ENCODE measurements around the gene NAV3. TPM values are rescaled to one million over a fixed set of nuclear protein-coding genes. Genes with fewer than 3 reads are reported as not detected.

The NAV3 gene
- total RNA-seq, 4 donors from 2014 or later = 4.6 to 10.7 (median 6.6) TPM

DNA sequence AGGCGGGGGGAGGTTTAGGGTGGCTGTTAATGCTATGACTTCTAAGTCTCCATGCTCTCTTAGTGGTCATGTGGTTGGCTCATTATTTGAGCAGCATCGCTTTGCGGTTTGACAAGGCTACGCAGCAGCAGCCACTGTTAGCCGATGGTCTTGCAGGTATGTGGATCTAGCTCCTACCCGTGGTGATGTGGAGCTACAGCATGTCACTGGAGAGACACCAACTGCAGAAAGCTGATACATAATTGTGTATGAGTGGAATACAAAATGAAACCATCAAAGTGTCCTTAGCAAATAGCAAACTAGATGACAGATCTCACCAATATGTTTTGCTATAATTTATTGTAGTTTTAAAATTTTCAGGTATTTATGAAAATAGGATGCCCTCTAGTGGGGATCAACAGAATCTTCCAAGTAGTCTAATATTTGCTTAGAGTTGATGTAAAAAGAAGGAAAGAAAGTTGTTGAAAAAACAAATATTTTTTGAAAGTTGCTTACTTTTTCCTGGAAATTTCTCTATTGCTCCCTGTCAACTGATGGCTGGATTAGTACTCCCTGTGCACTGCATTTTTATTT, 94.9 kb downstream of the NAV3 start:
- no peaks in the 10 kb centered on the region for H3K36me3 ChIP-seq
- H3K27ac ChIP-seq = no peak overlapping the region
- no peaks in the 10 kb centered on the region for H3K4me1 ChIP-seq
- H3K4me3 ChIP-seq = no peak overlapping the region
- 2 to 6% methylated on average over 4 to 6 of the region's 6 CpGs for WGBS, 2 donors (ENCODE audit: low coverage in 1 of 2)
- H3K9me3 ChIP-seq = no peaks in the 10 kb centered on the region
- peak; percentile 81 for ATAC-seq
- TF ChIP-seq EP300 (IDR thresholded peaks at IDR 0.05) = no peak
- peak; percentile 58 to 80 (median 74) for TF ChIP-seq CTCF (IDR thresholded peaks at IDR 0.05)
- peak; percentile 8 for TF ChIP-seq POLR2AphosphoS5 (IDR thresholded peaks at IDR 0.05)
- TF ChIP-seq POLR2A (IDR thresholded peaks at IDR 0.05) = no peak
- no peaks in the 10 kb centered on the region for H3K27me3 ChIP-seq

DNA sequence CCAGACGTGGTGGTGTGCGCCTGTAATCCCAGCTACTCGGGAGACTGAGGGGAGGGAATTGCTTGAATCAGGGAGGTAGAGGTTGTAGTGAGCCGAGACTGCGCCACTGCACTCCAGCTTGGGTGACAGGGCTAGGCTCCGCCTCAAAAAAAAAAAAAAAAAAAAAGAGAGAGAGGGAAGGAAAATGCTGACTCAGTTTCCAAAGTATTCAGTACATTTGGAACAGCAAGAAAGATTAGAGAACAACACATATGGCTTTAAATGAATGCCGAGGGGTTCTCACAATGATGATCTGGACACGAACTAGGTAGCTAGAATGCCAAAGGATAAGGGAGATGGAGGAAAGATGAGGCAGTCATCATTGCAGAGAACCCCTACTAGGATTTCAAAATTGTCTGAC, 97.4 kb downstream of the NAV3 start:
- TF ChIP-seq EP300 (IDR thresholded peaks at IDR 0.05) (no peak), CTCF (IDR thresholded peaks at IDR 0.05) (no peak), POLR2A (IDR thresholded peaks at IDR 0.05) (no peak), POLR2AphosphoS5 (IDR thresholded peaks at IDR 0.05) (no peak)
- no peak for ATAC-seq
- WGBS, 2 donors (ENCODE audit: low coverage in 1 of 2) = 93 to 97% methylated on average over 5 to 6 of the region's 8 CpGs

GRCh38 chr12:77932216-77932615, 101.5 kb downstream of the NAV3 start:
- no peak overlapping the region for H3K27ac ChIP-seq
- no peaks in the 10 kb centered on the region for H3K4me1 ChIP-seq
- WGBS, 2 donors (ENCODE audit: low coverage in 1 of 2) = 81 to 88% methylated on average over 2 of the region's 2 CpGs
- no peaks in the 10 kb centered on the region for H3K9me3 ChIP-seq
- no peak for ATAC-seq
- H3K36me3 ChIP-seq = no peaks in the 10 kb centered on the region
- no peak for TF ChIP-seq POLR2A (IDR thresholded peaks at IDR 0.05)
- TF ChIP-seq POLR2AphosphoS5 (IDR thresholded peaks at IDR 0.05) = no peak
- no peak for TF ChIP-seq CTCF (IDR thresholded peaks at IDR 0.05)
- no peak for TF ChIP-seq EP300 (IDR thresholded peaks at IDR 0.05)
- no peaks in the 10 kb centered on the region for H3K27me3 ChIP-seq
- no peak overlapping the region for H3K4me3 ChIP-seq

More for the DNA sequence above, 97.4 kb downstream of the NAV3 start:
- H3K9me3 ChIP-seq = no peaks in the 10 kb centered on the region
- no peaks in the 10 kb centered on the region for H3K27me3 ChIP-seq
- no peaks in the 10 kb centered on the region for H3K36me3 ChIP-seq
- no peaks in the 10 kb centered on the region for H3K4me1 ChIP-seq
- no peak overlapping the region for H3K27ac ChIP-seq
- H3K4me3 ChIP-seq = no peak overlapping the region

- H3K36me3 ChIP-seq = no peaks in the 10 kb centered on the region
- H3K27me3 ChIP-seq = no peaks in the 10 kb centered on the region
- no peak for TF ChIP-seq POLR2A (IDR thresholded peaks at IDR 0.05)
- TF ChIP-seq CTCF (IDR thresholded peaks at IDR 0.05) = no peak
- TF ChIP-seq EP300 (IDR thresholded peaks at IDR 0.05) = no peak
- no peak for TF ChIP-seq POLR2AphosphoS5 (IDR thresholded peaks at IDR 0.05)
- no peaks in the 10 kb centered on the region for H3K9me3 ChIP-seq
- no peak for ATAC-seq
- no peak overlapping the region for H3K4me3 ChIP-seq
- peaks cover 0 to 5% (median 0%) of the 10 kb centered on the region in 3 donors for H3K4me1 ChIP-seq
- no peak overlapping the region for H3K27ac ChIP-seq
These were observed 107.6 kb downstream of the NAV3 start for GRCh38 chr12:77938301-77938700.

DNA sequence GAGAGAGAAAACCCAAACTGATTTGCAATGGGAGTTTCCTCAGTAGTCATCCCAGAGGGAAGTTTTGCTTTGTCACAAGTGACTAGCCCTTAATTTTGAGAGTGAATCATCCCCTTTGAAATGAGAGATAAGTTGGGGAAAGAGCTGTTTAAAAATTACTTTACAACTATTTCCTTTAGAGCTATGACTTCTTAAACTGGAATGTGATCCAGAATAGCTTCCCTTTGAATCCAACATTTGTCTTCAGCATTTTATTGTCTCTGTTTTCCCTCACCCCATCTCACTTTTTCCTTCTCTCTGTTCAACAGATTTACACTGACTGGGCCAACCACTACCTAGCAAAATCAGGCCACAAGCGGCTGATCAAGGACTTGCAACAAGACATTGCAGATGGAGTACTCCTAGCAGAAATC, 109.3 kb downstream of the NAV3 start:
- no peak overlapping the region for H3K4me3 ChIP-seq
- H3K27ac ChIP-seq = peak overlapping the region in 3 of 4 donors; percentile 18 to 45 (median 38)
- TF ChIP-seq EP300 (IDR thresholded peaks at IDR 0.05) (no peak), POLR2A (IDR thresholded peaks at IDR 0.05) (no peak), POLR2AphosphoS5 (IDR thresholded peaks at IDR 0.05) (no peak), CTCF (IDR thresholded peaks at IDR 0.05) (no peak)
- peaks cover 0 to 5% (median 0%) of the 10 kb centered on the region in 3 donors for H3K4me1 ChIP-seq
- H3K9me3 ChIP-seq = no peaks in the 10 kb centered on the region
- no peaks in the 10 kb centered on the region for H3K36me3 ChIP-seq
- ATAC-seq = peak; percentile 57
- no peaks in the 10 kb centered on the region for H3K27me3 ChIP-seq
- 38 to 50% methylated on average over 1 of the region's 1 CpG for WGBS, 2 donors (ENCODE audit: low coverage in 1 of 2)

Data from gastroesophageal sphincter (tissue), 4 donors.